ENCODE measurements around the gene LHX4.

The LHX4 gene

GRCh38 chr1:180271272-180272255 lies 41.5 kb downstream of the LHX4 start:
- DNase-seq (ENCODE audit: low spot score) = no peak

DNA sequence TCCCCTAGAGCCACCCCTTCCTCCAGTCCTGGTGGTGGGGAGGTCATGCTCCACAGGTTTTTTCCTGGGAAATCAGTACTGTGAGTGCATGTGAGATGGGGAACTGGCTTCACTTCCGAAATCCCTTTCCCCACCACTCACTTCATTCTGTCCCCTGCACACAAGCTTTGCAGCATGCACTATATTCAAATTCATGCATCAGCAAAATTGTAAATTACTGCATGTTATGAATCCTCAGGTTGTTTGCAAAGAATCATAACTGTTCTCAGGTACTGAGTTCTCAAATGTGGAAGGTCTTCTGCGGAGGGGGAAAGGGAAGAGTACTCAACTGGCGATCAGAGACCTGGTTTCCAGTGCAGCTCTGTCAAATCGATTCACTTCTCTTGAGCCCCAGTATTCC lies 42.3 kb downstream of the LHX4 start:
- no peak for DNase-seq (ENCODE audit: low spot score)

DNA sequence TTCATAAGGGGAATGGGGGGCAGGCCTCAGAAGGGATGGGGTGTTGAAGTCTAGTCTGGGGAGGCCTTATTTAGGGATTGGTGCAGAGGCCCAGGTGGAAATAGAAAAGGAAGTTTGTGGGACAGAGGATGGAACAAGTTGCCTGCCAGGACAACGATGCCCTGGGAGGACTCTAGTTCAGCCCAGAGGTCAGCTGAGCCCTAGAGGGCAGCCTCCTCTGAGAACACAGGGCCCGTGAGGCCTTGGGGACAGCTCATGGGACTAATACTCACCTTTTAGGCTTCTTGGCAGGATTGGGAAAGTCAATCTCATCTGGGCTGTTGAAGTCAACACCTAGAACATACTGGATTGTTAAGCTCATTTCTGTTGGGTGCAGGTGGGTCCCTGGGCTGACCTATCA lies 43.0 kb downstream of the LHX4 start:
- DNase-seq (ENCODE audit: low spot score) = no peak

- DNase-seq (ENCODE audit: low spot score) = no peak
Measured at GRCh38 chr1:180274221-180274620, 44.2 kb downstream of the LHX4 start.

- DNase-seq (ENCODE audit: low spot score) = no peak
Measured at GRCh38 chr1:180275726-180276125, 45.7 kb downstream of the LHX4 start.

- no peak for DNase-seq (ENCODE audit: low spot score)
Measured at GRCh38 chr1:180277476-180278193, 47.6 kb downstream of the LHX4 start.

GRCh38 chr1:180278194-180278515 lies 48.1 kb downstream of the LHX4 start:
- no peak for DNase-seq (ENCODE audit: low spot score)

- DNase-seq (ENCODE audit: low spot score) = no peak
Measured at GRCh38 chr1:180278596-180279395, 48.7 kb downstream of the LHX4 start.

- no peak for DNase-seq (ENCODE audit: low spot score)
Measured at GRCh38 chr1:180279651-180280050, 49.6 kb downstream of the LHX4 start.

GRCh38 chr1:180280617-180281016 lies 50.6 kb downstream of the LHX4 start:
- no peak for DNase-seq (ENCODE audit: low spot score)

DNA sequence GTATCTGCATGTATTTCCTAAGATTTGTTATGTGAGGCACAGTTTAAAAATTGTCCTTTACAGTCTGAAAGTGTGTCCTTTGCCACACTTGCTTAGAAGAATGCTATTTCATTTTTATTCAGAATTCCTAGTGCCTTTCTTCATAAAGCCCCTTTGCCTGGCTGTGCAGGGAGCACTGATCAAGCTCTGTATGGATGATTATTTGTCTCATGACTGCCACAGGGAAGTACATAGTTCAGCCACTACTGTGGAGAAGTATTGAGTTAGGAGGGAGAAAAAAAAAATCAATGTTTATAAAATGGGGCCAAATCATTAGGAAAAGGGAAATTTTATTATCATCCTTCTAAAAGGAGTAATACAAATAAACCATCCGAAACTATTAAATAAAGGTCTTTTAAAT lies 51.4 kb downstream of the LHX4 start:
- no peak for DNase-seq (ENCODE audit: low spot score)

- no peak for DNase-seq (ENCODE audit: low spot score)
Measured at GRCh38 chr1:180282401-180283044, 52.5 kb downstream of the LHX4 start.

- no peak for DNase-seq (ENCODE audit: low spot score)
Measured at GRCh38 chr1:180283098-180283497, 53.0 kb downstream of the LHX4 start.

- no peak for DNase-seq (ENCODE audit: low spot score)
Measured at GRCh38 chr1:180286417-180286816, 56.4 kb downstream of the LHX4 start.

GRCh38 chr1:180287988-180288705 lies 58.1 kb downstream of the LHX4 start:
- no peak for DNase-seq (ENCODE audit: low spot score)

GRCh38 chr1:180288940-180289339 lies 58.9 kb downstream of the LHX4 start:
- no peak for DNase-seq (ENCODE audit: low spot score)

DNA sequence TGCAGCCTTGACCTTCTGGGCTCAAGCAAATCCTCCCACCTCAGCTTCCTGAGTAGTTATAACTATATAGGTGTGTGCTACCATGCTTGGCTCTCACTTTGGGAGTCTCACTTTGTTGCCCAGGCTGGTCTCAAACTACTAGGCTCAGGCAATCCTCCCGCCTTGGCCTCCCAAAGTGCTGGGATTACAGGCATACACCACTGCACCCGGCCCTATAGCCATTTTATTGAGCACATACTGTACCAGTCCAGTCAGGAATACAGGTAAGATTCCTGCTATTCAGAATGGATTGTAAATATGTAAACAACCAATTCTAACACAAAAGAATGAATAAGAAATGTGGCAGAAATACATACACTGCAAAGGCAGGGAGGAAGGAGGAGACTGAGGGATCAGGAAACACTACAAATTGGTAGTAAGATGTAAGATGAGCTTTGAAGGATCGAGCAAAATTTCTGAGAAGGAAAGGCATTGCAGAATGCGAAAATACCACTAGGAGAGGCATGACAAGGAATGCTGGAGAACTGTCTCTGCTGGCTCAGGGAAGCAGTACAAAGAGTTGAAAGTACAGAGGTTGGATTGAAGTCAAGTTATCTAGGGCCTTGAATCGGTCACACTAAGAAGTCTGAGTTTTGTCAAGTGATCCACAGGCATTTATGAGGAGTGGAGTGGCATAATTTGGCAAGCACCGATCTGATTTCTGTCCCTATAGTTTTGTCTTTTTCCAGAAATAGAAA lies 60.4 kb downstream of the LHX4 start:
- no peak for DNase-seq (ENCODE audit: low spot score)

DNA sequence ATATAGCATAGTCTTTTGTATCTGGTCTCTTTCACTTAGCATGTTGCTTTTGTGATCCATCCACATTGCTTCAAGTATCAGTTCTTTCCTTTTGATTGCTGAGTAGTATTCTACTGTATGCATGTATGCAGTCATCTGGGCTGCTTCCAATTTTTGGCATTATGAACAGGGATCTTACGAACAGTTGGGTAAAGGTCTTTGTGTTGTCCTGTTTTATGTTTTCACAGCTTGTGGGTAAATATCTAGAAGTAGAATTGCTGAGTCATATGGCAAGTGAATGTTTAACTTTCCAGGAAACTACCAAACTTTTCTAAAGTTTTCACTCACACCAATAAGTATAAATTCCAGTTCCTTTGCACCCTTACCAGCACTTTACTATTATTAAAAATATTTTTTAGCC lies 60.9 kb downstream of the LHX4 start:
- no peak for DNase-seq (ENCODE audit: low spot score)

GRCh38 chr1:180294711-180295110 lies 64.6 kb downstream of the LHX4 start:
- DNase-seq (ENCODE audit: low spot score) = no peak

GRCh38 chr1:180295999-180296398 lies 65.9 kb downstream of the LHX4 start:
- DNase-seq (ENCODE audit: low spot score) = no peak
